ENCODE data around the gene AGAP1.

DNA sequence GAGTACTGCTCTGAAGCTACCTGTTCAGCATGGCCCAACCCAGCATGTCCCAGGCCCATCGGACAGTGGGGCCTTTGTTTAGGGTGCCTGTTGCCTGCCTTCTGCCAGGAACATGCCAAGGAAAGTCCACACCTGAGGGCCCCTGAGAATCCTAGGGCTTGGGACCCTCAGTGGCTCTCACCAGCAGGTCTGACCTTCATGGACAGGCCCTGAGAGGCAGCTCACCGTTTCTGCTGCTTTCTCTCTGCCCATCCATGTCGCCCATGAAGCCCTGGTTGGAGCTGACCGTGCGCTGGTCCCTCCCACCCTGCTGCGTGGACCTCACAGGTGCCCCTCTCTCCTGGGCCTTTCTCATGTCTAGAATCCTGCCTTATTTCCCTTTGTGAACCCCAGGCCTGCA is 550.3 kb downstream of the AGAP1 start:
- TF ChIP-seq, protein P1, sequence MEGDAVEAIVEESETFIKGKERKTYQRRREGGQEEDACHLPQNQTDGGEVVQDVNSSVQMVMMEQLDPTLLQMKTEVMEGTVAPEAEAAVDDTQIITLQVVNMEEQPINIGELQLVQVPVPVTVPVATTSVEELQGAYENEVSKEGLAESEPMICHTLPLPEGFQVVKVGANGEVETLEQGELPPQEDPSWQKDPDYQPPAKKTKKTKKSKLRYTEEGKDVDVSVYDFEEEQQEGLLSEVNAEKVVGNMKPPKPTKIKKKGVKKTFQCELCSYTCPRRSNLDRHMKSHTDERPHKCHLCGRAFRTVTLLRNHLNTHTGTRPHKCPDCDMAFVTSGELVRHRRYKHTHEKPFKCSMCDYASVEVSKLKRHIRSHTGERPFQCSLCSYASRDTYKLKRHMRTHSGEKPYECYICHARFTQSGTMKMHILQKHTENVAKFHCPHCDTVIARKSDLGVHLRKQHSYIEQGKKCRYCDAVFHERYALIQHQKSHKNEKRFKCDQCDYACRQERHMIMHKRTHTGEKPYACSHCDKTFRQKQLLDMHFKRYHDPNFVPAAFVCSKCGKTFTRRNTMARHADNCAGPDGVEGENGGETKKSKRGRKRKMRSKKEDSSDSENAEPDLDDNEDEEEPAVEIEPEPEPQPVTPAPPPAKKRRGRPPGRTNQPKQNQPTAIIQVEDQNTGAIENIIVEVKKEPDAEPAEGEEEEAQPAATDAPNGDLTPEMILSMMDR (IDR thresholded peaks at IDR 0.05 in 8 of 11, conservative IDR thresholded peaks at IDR 0.05 in 3 of 11) = no peak
- TF ChIP-seq POLR2A (IDR thresholded peaks at IDR 0.05) (no peak), POLR2AphosphoS5 (IDR thresholded peaks at IDR 0.05) (no peak)

Measured in spleen (tissue), 7 donors.